ENCODE measurements around the gene GPR61. TPM values are rescaled to one million over a fixed set of nuclear protein-coding genes. Genes with fewer than 3 reads are reported as not detected.

GPR61 gene
- total RNA-seq, 1 donor from 2014 or later, result 0.07 TPM

GRCh38 chr1:109531826-109532364 lies 7.8 kb upstream of the GPR61 start:
- no peak for DNase-seq
- intact Hi-C loops (cut with micrococcal nuclease), result loop anchor here (5.0 kb wide), 1 partner anchor 40 kb away; the partner anchor contains the start of gene CYB561D1
- no peak for ATAC-seq

- DNase-seq (peak; percentile 85), ATAC-seq (peak; percentile 78)
- intact Hi-C loops (cut with micrococcal nuclease), result loop anchor here (5.0 kb wide), 1 partner anchor 40 kb away; the partner anchor contains the start of gene CYB561D1
These were observed 7.1 kb upstream of the GPR61 start for GRCh38 chr1:109532365-109533136.

GRCh38 chr1:109534307-109534858 lies 5.3 kb upstream of the GPR61 start:
- intact Hi-C loops (cut with micrococcal nuclease), result loop anchor here (5.0 kb wide), 1 partner anchor 42 kb away; the partner anchor contains the start of gene CYB561D1
- no peak for ATAC-seq
- no peak for DNase-seq

- no peak for ATAC-seq
- intact Hi-C loops (cut with micrococcal nuclease), result no loop called here
These were observed 4.2 kb upstream of the GPR61 start for GRCh38 chr1:109535481-109535880.

GRCh38 chr1:109535971-109536491 lies 3.6 kb upstream of the GPR61 start:
- intact Hi-C loops (cut with micrococcal nuclease), result no loop called here
- peak; percentile 77 for DNase-seq
- ATAC-seq, result peak; percentile 82

More at GRCh38 chr1:109535481-109535880, 4.2 kb upstream of the GPR61 start:
- DNase-seq, result no peak

GRCh38 chr1:109537450-109538178 lies 2.1 kb upstream of the GPR61 start:
- ATAC-seq, result no peak
- intact Hi-C loops (cut with micrococcal nuclease), result no loop called here
- DNase-seq, result no peak

- no peak for DNase-seq
- intact Hi-C loops (cut with micrococcal nuclease), result no loop called here
- no peak for ATAC-seq
These were observed 681 bp upstream of the GPR61 start for GRCh38 chr1:109538827-109539555.

- DNase-seq, result no peak
- intact Hi-C loops (cut with micrococcal nuclease), result no loop called here
- ATAC-seq, result no peak
These were observed 1.4 kb downstream of the GPR61 start for GRCh38 chr1:109541102-109541501.

- no peak for DNase-seq
- no peak for ATAC-seq
- intact Hi-C loops (cut with micrococcal nuclease), result no loop called here
These were observed 3.0 kb downstream of the GPR61 start for GRCh38 chr1:109542657-109543056.

- no peak for ATAC-seq
- DNase-seq, result no peak
- intact Hi-C loops (cut with micrococcal nuclease), result no loop called here
These were observed 3.8 kb downstream of the GPR61 start for GRCh38 chr1:109543283-109543987.

GRCh38 chr1:109543988-109544735 lies 4.5 kb downstream of the GPR61 start:
- DNase-seq, result no peak
- intact Hi-C loops (cut with micrococcal nuclease), result no loop called here
- ATAC-seq, result no peak

GRCh38 chr1:109546311-109547109 lies 6.8 kb downstream of the GPR61 start:
- intact Hi-C loops (cut with micrococcal nuclease), result loop anchor here (5.0 kb wide), 2 partner anchors 96 to 226 kb away; no protein-coding TSS in a partner anchor
- DNase-seq, result peak; percentile 87
- ATAC-seq, result peak; percentile 69

GRCh38 chr1:109547463-109548320 lies 8.0 kb downstream of the GPR61 start:
- DNase-seq (no peak), ATAC-seq (peak; percentile 28)
- intact Hi-C loops (cut with micrococcal nuclease), result loop anchor here (5.0 kb wide), 2 partner anchors 95 to 225 kb away; no protein-coding TSS in a partner anchor

- peak; percentile 97 for ATAC-seq
- peak; percentile 96 for DNase-seq
- intact Hi-C loops (cut with micrococcal nuclease), result loop anchor here (5.0 kb wide), 2 partner anchors 94 to 224 kb away; no protein-coding TSS in a partner anchor
These were observed 8.9 kb downstream of the GPR61 start, which contains the start of gene GNAI3 for GRCh38 chr1:109548321-109549267. TSS of gene GNAI3 (plus strand) at chr1:109548615. CDS start at chr1:109548721, 106 bp downstream.
